Activated effector memory CD4-positive, alpha-beta T cell treated with anti-CD3 and anti-CD28 coated beads, Interleukin-2, amount 50 U/mL, for 16 hours (primary cell): ENCODE results near the gene VWC2L.
A peak's percentile ranks its signal among the peaks of the same experiment; 100 is the strongest.

ENCODE experiments used
- DNase-seq: peaks from one replicate; pipeline ENCODE4 v3.0.0-alpha.2; 2020

VWC2L gene

GRCh38 chr2:214410918-214411554 lies at the start of gene VWC2L:
TSS of gene VWC2L (plus strand) at chr2:214411054. CDS start at chr2:214414194, 3,140 bp downstream.
- peak; percentile 65 for DNase-seq

- no peak for DNase-seq
Observed at GRCh38 chr2:214361116-214361515, 49.7 kb upstream of the VWC2L start.

- no peak for DNase-seq
Observed at GRCh38 chr2:214365549-214365948, 45.3 kb upstream of the VWC2L start.

DNA sequence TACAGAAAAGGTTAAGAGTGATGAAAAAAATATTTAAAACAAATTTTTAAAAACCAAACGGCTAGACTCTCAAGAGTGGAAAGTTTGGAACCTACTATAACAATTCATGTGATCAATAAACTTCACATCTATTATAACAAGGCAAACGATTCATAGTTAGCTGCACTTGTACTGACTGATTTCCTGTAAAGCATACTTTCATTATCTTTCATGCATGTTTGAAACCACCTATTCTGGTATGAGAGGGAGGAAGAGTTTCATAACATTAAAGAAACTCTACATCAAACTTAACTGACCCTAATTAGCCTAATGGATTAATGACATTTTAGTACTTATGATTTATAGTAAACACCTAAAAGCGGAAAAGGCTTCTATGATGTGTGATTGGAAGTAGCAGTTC lies 43.7 kb upstream of the VWC2L start:
- DNase-seq: no peak

DNA sequence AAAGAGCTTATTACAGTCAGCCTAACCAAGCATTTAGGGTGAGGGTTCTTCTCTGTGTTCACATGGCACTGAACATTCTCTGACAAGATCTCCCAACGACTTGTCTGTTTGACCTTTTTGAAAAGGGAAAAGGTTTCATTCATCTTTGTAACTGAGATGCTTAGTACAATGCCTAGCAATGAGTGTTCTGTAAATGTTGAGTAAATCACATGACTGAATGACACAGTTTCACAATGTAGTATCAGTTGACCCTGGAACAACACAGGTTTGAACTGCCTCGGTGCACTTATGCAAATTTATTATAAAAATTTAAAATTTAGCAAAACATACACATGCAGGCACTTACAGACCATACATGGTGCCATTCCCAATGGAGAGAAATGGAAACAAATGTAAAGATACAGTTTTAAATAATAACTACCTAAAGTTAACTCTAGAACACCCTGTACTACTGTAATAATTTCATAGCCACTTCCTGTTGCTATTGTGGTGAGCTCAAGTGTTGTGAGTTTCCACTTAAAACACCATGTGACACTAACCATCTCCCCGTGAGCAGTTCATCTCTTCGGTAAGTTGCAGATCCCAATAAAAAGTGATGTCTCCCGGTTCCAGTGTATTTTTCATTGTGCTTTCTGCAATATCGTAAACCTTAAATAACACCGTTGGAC lies 34.1 kb upstream of the VWC2L start:
- no peak for DNase-seq

- no peak for DNase-seq
Observed at GRCh38 chr2:214377286-214377624, 33.6 kb upstream of the VWC2L start.

GRCh38 chr2:214378455-214379103 lies 32.3 kb upstream of the VWC2L start:
- no peak for DNase-seq

GRCh38 chr2:214379227-214379626 lies 31.6 kb upstream of the VWC2L start:
- DNase-seq: no peak

DNA sequence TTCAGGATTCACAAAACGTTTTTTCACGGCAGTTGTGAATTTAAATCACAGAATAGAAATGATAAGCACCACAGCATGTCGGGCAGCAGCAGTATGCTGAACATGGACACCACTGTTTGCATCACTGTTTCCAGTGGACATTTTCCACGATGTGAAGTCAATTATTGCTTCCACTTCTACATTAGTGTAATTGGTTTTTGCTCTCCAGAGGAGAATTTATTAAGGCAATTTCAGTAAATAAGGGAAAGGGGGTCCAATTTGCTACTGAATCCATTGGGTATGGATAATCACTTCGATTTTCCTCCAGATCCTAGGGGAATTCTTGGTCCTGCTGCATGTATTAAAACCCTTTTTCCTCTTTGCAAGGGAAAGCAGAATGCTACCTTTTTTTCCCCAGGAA lies 30.2 kb upstream of the VWC2L start:
- DNase-seq: no peak

DNA sequence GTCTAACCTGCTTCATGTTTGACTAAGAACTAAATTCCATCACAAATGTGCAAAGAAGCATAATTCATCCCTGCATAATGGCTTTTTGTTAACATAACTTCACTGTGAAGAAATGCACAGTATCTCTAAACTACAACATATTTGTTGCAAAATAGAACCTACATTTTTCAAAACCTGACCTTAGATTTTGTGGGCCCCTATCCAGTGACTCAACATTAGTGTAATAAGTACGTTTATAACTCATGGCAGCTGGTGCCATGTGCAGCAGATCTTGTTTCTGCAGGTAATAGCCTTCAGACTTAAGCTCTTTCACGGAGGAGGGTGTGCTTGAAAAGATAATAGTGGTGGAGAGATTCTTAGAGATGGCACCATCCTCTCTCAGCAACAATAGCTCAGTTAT lies 28.6 kb upstream of the VWC2L start:
- DNase-seq: no peak

GRCh38 chr2:214386720-214387119 lies 24.1 kb upstream of the VWC2L start:
- DNase-seq: no peak

DNA sequence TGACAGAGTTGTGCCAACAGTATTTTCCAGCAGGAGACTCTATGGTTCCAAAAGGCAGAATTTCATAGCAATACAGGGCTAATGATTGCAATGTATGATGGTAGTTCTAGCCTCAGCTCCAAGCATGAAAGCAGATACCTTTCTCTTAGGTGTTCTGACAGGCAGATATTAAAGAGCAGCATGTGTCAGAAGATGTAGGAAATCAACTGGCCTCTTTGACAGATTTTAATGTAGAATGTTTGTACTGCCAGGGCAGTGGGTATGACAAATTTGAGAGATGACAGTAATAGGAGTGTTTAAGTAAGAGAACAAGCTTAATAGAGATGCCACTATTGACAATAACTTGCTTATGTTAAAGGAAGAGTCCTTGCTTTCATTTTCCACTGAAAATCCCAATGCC lies 21.5 kb upstream of the VWC2L start:
- DNase-seq: no peak

- DNase-seq: no peak
Observed at GRCh38 chr2:214393796-214394195, 17.1 kb upstream of the VWC2L start.

GRCh38 chr2:214395040-214395439 lies 15.8 kb upstream of the VWC2L start:
- no peak for DNase-seq

DNA sequence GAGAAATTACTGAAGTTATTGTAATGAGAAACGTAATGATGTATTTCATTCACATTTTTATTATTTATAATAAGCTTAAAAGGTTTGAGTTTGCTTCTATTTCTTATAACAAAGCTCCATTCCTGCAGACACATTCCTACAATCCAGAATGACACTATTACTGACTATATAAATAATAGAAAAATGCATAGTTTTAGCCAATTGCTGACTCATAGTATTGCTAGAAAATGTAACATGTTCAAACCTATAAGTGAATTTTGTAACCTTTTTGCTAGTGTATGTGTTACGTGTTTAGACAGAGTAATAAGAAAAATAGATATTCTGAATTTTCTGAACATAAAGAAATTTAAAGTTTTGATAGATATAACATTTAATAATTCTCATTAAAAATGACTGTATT lies 9.3 kb upstream of the VWC2L start:
- DNase-seq: no peak

GRCh38 chr2:214410128-214410775 lies 602 bp upstream of the VWC2L start:
- no peak for DNase-seq

GRCh38 chr2:214412679-214413078 lies 1.8 kb downstream of the VWC2L start:
- no peak for DNase-seq

DNA sequence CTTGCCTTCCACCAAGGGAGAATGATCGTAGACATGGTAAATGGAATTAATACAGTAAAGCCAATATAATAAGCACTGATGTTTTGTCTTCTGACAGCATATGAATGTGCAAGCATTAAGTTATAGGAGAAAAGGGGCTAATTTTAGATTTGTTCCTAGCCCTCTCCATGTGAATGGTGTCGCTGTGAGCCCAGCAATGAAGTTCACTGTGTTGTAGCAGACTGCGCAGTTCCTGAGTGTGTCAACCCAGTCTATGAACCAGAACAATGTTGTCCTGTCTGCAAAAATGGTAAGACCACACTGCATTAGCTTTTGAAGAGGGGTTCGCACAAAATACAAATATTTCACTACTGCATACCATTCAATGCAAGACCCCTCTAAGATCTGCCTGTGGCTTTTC lies 25.6 kb downstream of the VWC2L start:
- DNase-seq: no peak

DNA sequence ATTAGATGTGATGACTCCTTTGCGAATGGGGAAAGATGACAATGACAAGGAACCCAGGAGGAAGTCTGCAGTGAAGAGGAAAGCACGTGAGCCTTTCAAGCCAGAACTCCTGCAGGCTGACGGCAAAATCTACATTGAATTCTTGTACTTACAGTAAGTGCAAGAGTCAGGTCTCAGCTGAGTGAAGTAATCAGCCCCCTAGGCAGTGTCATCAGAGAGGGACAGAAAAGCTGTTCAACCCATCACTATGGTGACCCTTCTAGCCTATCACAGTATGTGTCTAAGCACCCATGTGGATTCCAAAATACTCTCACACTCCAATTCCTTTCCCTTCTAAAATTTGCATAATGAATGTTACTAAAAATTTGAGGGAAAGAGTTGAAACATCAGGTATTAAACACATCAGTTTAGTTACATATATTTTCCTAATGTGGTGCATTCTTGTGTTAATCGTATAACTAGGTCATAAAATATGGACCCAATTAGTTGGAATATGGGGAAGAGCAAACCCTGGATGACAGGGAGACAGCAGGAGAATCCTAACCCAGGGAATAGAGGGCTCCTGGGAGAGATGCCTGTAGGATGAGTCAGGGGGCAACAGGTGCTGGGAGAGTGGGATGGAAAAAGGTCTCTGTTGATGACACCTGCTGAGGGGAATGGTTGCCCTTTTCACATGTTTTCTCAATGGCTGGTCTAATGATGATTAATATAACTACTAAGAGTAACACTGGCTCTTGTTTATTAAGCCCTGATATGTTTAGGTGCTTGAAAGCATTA lies 39.5 kb downstream of the VWC2L start:
- no peak for DNase-seq

DNA sequence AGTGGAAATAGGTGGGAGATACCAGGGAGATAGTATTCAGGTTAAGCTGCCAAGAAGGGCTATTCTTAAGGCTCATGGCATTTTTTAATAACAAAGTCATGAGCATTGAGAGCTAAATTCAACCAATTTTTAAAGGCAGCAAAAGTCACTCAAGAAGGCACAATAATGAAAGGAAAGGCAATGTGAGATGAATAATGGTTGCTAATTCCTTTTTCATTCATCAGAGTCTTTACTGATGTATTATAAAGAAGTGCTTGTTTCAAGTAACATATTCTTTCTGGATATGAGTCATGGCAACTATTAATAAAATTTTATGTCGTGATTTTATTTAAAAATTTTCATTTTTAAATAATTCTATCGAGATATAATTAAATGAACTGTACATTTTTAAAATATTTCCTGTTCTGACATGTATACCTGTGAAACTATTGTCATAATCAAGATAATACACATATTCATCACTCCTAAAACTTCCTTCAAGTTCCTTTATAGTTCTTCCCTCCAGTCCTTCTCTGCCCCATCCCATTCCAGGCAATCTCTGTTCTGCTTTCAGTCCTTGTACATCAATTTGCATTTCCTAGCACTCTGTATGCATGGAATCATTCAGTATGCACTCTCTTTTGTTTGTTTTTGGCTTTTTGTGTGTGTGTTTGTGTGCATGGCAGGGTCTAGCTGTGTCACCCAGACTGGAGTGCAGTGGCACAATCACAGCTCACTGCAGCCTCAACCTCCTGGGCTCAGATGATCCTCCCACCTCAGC lies 40.8 kb downstream of the VWC2L start:
- no peak for DNase-seq

- no peak for DNase-seq
Observed at GRCh38 chr2:214465363-214466146, 54.7 kb downstream of the VWC2L start.

GRCh38 chr2:214469728-214470127 lies 58.9 kb downstream of the VWC2L start:
- DNase-seq: no peak
